Stimulated activated memory B cell treated with anti-CD40 and anti-IgM and Interleukin-4, amounts not matched to agents 10 μg/mL and 1 μg/mL and 100 μg/mL, for 72 hours (primary cell): ENCODE data around the gene CMTR1.

Experiments used
- ATAC-seq: fragments of 150-1000 bp; cut with Tn5 transposase; 2 replicates; pipeline ENCODE4 v1.10.0; 2021
- H3K27ac Mint-ChIP-seq: one replicate; pipeline ENCODE4 v1.8.0; 2022; ENCODE audit warnings: mild to moderate bottlenecking, mixed read lengths
- H3K27me3 Mint-ChIP-seq: one replicate; pipeline ENCODE4 v1.8.0; 2022; ENCODE audit warnings: mixed read lengths
- H3K36me3 Mint-ChIP-seq: one replicate; pipeline ENCODE4 v1.8.0; 2022; ENCODE audit warnings: mixed read lengths
- H3K4me1 Mint-ChIP-seq: one replicate; pipeline ENCODE4 v1.8.0; 2022; ENCODE audit warnings: mixed read lengths
- H3K4me3 Mint-ChIP-seq: one replicate; pipeline ENCODE4 v1.8.0; 2022; ENCODE audit warnings: mild to moderate bottlenecking, moderate library complexity, mixed read lengths
- H3K9me3 Mint-ChIP-seq: one replicate; pipeline ENCODE4 v1.8.0; 2022; ENCODE audit warnings: mixed read lengths

Gene CMTR1

DNA sequence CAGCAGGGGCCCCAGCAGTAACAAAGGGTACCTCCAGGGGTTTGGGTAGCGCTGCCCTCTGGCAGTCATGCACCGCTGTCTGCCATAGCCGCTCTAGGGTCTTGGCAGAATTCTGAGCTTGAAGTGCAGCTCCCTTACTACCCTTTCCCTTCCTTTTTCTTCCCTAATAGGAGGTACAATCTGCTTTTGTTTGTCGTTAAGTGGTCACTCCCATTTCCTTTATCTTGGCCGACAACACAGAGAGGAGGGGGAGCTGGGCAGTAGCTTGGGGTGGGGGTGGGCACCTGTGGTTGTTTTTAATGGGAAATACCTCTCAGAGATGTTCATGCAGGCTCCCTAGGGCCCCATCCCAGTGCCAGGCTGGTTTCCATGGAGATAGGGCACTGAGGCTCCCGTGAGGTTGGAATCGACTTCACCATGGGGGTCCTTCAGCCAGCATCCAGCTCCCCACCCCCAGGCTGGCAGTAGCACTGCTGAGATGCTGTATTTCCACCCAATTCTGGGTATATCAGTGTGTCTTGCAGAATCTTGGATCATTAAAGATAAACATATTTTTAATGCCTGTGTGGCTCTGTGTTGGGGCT is 48.0 kb downstream of the CMTR1 start:
- ATAC-seq: no peak
- Mint-ChIP-seq H3K9me3 (no peaks in the 10 kb centered on the region), H3K27me3 (no peaks in the 10 kb centered on the region), H3K36me3 (peaks cover 34% of the 10 kb centered on the region), H3K4me1 (peaks cover 4% of the 10 kb centered on the region), H3K4me3 (no peak overlapping the region), H3K27ac (peak overlapping the region; percentile 60)

DNA sequence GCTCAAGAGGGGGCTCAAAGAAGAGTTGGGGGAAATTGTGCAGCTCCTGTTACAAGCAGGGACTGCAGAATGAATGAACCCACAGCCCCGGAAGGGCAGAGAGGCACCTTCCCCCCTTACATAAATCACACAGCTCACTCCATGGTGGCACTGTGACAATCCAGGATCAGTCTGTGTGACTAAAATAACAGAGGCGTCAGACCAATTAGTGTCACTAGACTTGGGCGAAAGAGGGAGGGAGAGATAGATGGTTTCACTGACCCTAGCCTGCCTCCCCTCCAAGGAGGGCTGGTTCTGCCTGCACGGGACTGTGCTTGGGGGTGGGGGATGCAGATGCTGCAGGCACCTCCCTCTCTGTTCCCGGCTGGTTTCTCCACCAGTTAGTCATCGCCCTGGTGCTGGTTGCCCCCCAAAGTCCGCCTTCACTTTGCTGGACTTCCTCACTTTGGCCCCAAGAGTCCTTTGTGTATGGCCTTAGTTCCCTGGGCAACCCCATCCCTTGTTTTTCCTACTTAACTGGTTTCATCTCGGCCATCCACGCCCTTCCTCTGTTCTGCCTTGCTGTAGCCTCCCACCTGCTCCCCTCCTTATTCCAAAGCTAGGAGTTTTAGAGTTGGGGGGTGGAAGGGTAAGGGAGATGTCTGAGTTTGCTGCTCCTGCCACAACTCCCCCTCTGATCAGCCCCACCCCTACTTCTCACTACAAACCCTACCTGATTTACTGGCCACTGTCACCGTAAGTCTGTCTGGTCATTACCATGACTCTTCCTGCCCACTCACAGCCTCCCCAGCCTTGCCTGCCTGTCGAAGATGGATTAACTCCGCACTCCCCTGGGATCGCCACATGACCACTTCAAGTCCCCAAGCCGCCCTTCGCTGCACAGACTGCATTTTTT is 48.9 kb downstream of the CMTR1 start:
- no peaks in the 10 kb centered on the region for H3K9me3 Mint-ChIP-seq
- H3K4me1 Mint-ChIP-seq: peaks cover 10% of the 10 kb centered on the region
- peaks cover 28% of the 10 kb centered on the region for H3K36me3 Mint-ChIP-seq
- no peak overlapping the region for H3K4me3 Mint-ChIP-seq
- no peaks in the 10 kb centered on the region for H3K27me3 Mint-ChIP-seq
- H3K27ac Mint-ChIP-seq: peak overlapping the region; percentile 60
- ATAC-seq: no peak

DNA sequence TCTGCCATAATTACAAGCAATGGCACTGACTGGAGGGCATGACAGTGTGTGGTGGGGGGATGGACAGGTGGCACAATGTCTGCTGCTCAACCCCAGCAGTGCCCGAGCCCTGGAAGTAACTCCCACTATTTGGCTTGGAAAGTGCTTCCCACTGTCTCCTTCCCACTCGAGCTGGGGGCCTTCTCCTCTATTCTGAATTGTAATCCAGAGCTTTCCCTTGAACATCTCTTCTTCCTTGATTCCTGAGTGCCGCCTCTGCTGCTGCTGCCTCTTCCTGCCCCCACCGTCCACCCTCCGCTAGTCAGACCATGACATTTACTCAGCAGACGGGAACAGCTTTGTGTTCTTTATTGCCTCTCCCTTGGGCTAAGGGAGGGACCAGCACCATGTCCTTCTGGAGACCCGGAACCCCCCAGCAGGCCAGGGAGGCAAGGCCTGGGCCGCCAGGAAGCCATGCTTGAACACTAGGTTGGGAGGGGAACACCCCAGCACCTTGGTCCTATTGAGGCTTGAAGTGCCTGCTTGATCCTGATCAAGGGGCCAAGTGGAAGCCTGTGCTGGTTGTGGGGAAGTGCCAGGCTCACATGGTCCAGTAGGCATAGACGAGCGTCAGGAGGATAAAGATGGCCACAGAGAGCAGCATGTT is 49.7 kb downstream of the CMTR1 start:
- Mint-ChIP-seq H3K27ac (peak overlapping the region; percentile 35), H3K4me3 (no peak overlapping the region), H3K9me3 (no peaks in the 10 kb centered on the region), H3K36me3 (peaks cover 23% of the 10 kb centered on the region), H3K4me1 (peaks cover 14% of the 10 kb centered on the region), H3K27me3 (no peaks in the 10 kb centered on the region)
- no peak for ATAC-seq

DNA sequence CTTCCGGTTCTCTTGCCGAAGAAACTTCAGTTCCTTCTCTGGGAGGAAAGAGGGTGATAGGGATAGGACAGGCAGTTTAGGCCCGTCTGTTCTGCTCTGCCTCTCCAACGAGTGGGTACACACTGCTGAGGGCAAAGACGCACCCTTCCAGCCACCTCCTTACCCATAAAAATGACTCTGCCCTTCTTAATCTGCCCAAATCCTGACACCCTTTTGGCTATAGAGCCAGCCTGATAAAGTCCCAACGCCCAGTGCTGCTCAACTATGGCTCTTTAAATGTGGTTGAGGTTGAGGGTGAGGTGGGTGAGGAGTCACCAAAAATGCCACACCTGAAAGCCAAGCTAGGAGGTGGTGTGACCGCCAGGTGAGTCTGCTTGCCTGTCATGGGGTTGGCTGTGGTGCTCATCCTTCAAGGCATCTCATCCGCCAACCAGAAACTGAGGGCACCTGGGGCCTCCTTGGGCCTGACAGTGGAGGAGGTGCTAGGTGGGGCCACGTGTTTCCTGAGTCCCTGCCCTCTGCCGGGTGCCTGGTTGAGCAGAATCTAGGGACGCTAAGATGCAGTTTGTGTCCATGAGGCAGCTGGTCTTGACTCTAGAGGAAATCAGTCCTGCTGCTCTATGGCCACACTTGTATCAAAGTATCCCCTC is 50.4 kb downstream of the CMTR1 start:
- Mint-ChIP-seq H3K36me3 (peaks cover 29% of the 10 kb centered on the region), H3K4me1 (peaks cover 20% of the 10 kb centered on the region), H3K27ac (peak overlapping the region; percentile 35), H3K4me3 (no peak overlapping the region), H3K9me3 (no peaks in the 10 kb centered on the region), H3K27me3 (no peaks in the 10 kb centered on the region)
- no peak for ATAC-seq

DNA sequence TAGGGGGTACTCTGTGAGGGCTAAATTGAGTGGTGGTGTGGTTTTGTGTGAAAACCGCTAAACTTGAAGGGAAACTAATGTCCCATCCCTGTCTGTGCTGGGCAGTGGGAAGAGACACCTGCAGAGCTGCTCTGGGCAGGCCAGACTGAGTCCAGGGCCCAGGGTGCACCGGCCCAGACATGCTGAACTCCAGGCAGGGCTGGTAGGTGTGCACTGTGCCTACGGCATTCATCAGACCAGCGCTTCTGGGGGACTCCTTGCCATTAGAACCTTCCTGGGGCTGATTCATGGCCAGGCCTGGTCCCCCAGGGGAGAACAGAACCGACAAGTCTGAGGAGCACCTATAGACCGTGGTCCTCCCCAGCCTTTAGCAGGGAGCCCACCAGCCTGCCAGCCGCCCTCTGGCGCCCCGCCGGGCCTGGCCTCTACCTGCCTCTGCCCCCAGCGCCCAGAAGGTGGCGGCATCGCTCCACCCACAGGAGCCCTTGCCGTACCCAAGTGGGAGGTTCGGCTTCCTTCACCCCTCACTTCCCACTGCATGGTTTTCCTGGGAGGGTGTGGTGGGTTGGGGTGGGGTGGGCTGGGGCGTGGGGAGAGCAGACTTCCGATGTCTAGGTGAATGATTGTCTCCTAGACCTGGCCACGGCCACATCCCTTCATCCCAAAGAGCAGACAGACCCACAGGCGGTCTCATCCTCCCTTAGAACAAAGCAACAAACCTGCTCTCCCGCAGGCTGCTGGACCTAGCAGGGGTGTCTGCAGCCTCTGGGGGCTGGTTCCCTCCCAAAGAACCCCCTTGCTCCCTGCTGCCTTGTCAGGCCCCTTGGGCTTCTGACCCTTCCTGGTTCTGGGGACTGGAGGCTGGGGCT is 51.1 kb downstream of the CMTR1 start:
- peaks cover 28% of the 10 kb centered on the region for H3K4me1 Mint-ChIP-seq
- peaks cover 29% of the 10 kb centered on the region for H3K36me3 Mint-ChIP-seq
- ATAC-seq: peak; percentile 81
- H3K9me3 Mint-ChIP-seq: no peaks in the 10 kb centered on the region
- H3K4me3 Mint-ChIP-seq: no peak overlapping the region
- peak overlapping the region; percentile 23 for H3K27ac Mint-ChIP-seq
- H3K27me3 Mint-ChIP-seq: no peaks in the 10 kb centered on the region

DNA sequence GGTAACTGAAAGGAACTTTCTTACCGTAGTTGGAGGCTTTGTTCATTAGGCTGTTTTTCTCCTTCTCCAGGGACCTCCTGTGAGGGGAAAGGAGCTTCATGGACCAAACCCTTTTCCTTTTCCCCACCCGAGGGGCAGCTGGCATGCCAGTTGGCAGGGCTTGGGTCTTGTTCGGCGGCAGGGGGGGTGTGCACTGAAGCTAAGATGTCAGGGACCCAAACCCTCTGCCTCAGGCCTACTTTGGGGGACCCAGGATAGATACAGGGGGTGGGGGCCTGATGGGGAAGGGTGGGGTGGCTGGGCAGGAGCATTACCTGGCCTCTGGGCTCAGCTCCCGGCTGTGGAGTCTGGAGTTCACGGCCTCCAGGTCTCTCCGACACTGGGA is 51.8 kb downstream of the CMTR1 start:
- Mint-ChIP-seq H3K36me3 (peaks cover 28% of the 10 kb centered on the region), H3K9me3 (no peaks in the 10 kb centered on the region), H3K4me1 (peaks cover 34% of the 10 kb centered on the region), H3K27ac (peak overlapping the region; percentile 23), H3K27me3 (no peaks in the 10 kb centered on the region), H3K4me3 (no peak overlapping the region)
- ATAC-seq: no peak

DNA sequence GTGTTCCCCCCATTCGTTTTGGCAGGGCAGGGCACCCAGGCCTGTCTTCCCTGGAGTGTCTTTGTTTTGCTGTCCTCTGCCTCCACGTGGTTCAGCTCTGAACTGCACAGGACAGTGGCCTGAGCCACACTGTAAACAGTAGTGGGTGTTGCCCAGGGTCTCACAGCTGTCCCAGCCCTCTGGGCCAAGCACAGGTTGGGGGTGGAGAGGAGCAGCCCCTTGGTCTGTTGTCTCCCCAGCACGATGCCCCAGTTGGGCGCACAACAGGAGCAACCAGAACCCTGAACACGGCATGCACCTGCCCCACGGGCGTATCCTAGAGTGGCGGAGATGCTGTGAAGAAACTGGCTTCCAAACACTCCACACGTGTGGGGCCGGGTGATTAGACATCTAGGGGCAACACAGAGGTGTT is 52.3 kb downstream of the CMTR1 start:
- ATAC-seq: no peak
- Mint-ChIP-seq H3K4me3 (no peak overlapping the region), H3K4me1 (peaks cover 40% of the 10 kb centered on the region), H3K36me3 (peaks cover 28% of the 10 kb centered on the region), H3K9me3 (no peaks in the 10 kb centered on the region), H3K27ac (peak overlapping the region; percentile 23), H3K27me3 (no peaks in the 10 kb centered on the region)

DNA sequence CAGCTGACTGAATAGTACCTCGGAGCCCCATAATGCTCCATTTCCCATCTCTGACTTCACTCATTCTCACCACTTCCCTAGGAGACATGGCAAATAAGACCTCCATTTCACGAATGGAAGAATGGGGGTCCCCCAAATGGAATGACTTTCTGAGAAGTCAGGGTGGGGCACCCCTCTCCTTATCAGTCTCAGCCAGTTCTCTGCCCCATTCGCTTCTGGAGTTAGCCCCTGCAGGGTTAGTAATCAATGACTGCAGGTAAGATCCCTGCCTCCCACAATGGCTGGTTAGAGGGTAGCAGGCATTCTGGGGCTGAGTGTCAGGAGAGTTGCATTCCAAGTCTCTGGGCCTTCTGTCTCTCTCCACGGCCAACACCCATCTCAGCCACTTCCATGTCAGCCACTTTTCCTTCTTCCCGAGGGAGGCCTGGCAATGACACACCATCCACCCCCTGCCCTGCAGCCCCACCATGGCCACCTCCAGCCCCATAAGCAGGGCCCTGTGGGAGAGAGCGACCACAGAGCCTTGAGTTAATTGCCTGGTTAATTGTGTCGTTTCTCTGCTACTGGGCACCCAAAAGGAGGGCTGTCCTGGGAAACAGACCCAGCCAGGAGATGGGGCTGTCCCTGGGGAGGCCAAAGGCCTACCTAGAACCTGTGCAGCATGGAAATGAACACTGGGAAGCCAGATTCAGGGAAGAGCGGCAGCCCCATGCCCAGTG is 53.3 kb downstream of the CMTR1 start:
- Mint-ChIP-seq H3K27ac (peak overlapping the region; percentile 43), H3K36me3 (peaks cover 28% of the 10 kb centered on the region), H3K4me1 (peaks cover 49% of the 10 kb centered on the region), H3K4me3 (no peak overlapping the region), H3K9me3 (no peaks in the 10 kb centered on the region), H3K27me3 (no peaks in the 10 kb centered on the region)
- no peak for ATAC-seq

DNA sequence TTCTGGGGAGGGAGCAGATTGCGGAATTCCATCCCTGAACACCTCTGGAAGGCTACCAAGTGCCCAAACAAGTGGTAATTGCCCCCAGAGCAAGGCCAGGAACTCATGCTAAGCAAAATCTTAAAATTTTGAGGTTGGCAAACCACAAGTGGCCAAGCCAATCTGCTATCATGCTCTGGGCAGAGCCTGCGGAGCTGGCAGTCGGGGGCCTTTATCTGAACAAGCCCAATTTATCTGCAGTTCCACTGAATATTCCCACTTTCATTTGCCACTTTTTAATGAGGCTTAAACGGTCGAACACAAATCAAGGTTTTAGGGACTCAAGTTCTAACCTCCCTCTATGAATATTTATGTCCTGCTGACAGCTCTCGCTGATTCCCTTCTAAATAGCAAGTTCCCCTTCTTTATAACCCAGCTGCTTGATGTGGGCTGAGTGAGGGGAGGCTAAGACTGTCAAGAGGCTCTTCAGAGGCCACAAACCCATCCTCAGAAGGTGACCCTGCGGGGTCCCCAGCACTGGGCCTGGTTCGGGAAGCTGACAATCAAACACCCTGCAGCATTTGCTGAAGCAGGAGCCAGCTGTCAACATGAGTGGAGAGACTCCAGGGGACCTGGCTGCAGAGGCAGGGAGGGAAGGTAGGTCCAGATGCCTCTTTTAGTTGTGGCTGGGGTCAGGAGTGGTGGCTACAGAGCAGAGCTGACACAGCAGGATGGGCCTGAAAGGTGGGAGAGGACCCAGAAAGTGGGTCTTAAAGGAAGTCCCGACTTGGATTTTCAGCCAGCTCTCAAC is 54.8 kb downstream of the CMTR1 start:
- H3K4me3 Mint-ChIP-seq: peak overlapping the region; percentile 70
- peaks cover 24% of the 10 kb centered on the region for H3K36me3 Mint-ChIP-seq
- peaks cover 65% of the 10 kb centered on the region for H3K4me1 Mint-ChIP-seq
- no peak for ATAC-seq
- H3K27me3 Mint-ChIP-seq: no peaks in the 10 kb centered on the region
- peak overlapping the region; percentile 86 for H3K27ac Mint-ChIP-seq
- no peaks in the 10 kb centered on the region for H3K9me3 Mint-ChIP-seq

DNA sequence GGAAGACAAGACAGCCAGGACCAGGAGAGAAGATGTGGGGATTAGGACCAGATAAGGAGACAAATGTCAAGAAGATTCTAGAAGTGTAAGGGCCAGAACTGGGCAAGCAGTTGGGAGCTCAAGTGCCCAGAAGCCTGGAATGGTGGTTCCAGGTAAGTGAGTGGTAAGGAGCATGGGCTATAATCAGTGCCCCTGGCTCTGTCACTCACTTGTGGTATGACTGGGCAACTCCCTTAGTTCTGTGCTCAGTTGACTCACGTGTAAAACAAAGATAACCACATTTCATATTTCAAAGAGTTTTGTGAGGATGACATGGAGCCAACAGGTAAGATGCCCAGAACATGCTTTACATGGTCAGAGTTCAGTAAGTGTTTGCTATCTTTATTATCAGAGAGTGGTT is 55.5 kb downstream of the CMTR1 start:
- Mint-ChIP-seq H3K4me1 (peaks cover 67% of the 10 kb centered on the region), H3K9me3 (no peaks in the 10 kb centered on the region), H3K4me3 (peak overlapping the region; percentile 70), H3K27me3 (no peaks in the 10 kb centered on the region), H3K27ac (peak overlapping the region; percentile 86), H3K36me3 (peaks cover 24% of the 10 kb centered on the region)
- ATAC-seq: no peak

DNA sequence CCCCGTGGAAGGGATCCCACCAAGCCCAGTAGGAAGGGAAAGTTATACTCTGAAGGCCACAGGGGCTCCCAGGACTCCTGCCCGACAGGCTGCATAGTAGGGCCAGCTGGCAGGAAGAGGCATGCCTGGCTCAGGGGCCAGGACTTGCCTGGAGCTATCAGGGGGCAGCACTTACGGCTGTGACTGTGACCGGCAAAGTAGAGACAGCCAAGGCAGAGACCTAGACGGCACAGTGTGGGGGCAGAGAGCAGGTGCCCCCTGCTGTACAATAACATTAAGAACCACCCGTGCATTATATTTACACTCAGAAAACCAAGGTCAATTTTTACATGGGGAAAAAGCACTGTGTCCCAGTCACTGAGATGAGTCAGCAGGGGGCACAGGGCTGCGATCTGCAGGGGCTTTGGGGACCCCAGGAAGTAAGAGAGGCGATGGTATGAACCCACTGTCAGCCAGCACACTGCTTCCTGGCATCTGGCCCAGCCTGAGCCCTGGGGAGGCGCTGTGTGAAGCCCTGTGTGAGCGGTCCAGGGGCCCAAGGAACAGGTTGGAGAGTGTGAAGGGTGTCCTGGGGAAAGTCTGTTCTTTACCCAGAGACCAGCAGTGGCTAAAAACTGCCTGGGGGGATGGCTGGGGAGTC is 56.8 kb downstream of the CMTR1 start:
- peak; percentile 63 for ATAC-seq
- H3K36me3 Mint-ChIP-seq: peaks cover 29% of the 10 kb centered on the region
- H3K4me3 Mint-ChIP-seq: peak overlapping the region; percentile 70
- peaks cover 77% of the 10 kb centered on the region for H3K4me1 Mint-ChIP-seq
- no peaks in the 10 kb centered on the region for H3K27me3 Mint-ChIP-seq
- peak overlapping the region; percentile 86 for H3K27ac Mint-ChIP-seq
- no peaks in the 10 kb centered on the region for H3K9me3 Mint-ChIP-seq

DNA sequence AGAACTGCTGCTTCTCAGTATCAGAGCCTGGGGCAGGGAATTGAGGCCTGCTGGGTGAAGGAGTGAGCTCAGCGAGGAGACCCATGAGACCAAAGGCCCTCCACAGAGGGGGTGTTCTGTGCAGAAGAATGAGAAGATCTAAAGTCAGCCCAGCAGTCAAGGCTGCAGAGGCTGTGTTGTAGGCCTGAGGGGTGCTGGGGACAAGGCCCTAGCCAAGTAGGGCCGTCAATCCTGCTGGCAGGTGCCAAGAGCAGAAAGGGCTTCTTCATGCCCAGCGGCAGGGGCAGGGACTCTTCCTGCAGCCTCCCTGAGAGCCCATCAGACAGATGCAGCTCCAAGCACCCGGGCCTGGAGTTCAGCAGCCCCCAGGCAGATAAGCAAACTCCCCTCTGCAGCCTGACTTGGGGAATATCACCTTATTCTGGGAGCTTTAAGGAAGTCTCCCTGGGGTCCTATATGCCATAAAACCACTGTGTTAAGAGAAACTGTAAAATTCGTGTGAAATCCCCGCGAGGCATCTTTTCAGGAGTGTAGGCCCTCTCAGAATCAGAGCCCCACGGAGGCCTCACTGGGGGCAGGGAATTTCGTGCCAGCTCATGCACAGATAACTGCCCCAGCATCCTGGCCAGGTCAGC is 57.6 kb downstream of the CMTR1 start:
- no peaks in the 10 kb centered on the region for H3K27me3 Mint-ChIP-seq
- peak overlapping the region; percentile 70 for H3K4me3 Mint-ChIP-seq
- H3K9me3 Mint-ChIP-seq: no peaks in the 10 kb centered on the region
- peaks cover 85% of the 10 kb centered on the region for H3K4me1 Mint-ChIP-seq
- peak overlapping the region; percentile 86 for H3K27ac Mint-ChIP-seq
- H3K36me3 Mint-ChIP-seq: peaks cover 29% of the 10 kb centered on the region
- no peak for ATAC-seq
